Measurements from ENCODE around the gene CEP41.

Gene CEP41

GRCh38 chr7:130440527-130441365, at the start of gene CEP41:
Gene CEP41, minus strand, starts transcription at chr7:130441016. Its CDS starts 50 bp downstream, at chr7:130440966.
- DNase-seq, result peak; percentile 97

DNA sequence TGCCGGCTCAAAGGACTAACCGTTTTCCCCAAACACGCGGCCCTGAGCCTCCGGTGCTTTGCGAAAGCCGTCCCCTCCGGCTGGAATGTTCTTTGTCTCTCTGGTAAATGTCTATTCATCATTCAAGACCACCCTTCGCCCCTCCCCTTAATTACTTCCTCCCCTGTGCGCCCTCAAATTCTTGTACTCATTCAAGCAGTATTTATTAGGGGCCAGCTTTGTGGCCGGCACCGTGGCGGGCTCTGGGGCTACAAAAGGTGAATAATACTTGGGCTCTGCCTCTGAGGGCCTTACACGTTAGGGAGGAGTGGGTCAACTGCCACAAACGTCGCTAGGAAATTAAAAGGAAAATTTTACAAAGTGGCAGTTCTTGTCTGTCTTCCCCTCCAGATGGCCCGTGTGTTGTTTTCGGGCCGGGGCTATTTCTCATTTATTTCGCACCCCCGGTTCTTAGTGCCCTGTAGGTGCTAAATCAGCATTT, 49.5 kb upstream of the CEP41 start:
- DNase-seq, result no peak

DNA sequence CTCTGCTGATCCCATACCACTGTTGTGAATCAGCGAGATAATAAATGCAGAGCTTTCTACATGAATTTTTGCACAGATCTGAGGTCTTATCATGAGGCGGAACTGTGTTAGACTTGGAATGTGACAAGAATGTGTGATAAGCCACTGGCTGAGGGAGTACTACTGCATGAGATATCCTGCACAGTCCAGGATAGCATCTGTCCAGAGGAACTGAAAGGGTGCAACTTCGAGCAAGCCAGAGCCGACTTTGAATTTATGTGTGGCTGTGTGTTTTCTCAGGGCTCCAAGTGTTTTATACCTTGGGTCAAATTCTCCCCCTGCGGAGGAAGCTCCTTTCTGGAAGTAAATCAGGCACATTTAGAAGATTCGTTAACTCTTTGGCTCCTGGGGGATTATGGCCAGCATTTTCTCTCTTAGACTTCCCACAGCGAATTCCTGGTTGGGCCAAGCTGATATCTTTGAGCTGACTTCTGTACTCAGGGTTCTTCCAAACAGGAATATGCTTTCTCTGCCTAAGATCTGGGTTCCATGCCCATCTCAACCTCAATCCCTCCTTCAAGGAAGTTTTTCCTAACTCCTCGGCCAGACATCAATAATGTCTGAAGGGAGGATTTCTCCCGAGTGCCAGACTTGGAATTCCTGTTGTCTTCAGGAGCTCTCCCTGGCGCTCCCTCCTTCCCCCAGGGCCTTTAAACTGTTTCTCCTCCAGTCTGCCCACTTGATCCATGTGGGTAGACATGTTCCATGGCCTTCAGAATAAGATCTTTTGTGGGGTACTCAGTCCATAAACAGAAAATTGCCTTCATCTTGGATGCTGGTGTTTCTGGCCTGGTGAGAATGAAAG, 48.5 kb upstream of the CEP41 start:
- DNase-seq, result no peak

DNA sequence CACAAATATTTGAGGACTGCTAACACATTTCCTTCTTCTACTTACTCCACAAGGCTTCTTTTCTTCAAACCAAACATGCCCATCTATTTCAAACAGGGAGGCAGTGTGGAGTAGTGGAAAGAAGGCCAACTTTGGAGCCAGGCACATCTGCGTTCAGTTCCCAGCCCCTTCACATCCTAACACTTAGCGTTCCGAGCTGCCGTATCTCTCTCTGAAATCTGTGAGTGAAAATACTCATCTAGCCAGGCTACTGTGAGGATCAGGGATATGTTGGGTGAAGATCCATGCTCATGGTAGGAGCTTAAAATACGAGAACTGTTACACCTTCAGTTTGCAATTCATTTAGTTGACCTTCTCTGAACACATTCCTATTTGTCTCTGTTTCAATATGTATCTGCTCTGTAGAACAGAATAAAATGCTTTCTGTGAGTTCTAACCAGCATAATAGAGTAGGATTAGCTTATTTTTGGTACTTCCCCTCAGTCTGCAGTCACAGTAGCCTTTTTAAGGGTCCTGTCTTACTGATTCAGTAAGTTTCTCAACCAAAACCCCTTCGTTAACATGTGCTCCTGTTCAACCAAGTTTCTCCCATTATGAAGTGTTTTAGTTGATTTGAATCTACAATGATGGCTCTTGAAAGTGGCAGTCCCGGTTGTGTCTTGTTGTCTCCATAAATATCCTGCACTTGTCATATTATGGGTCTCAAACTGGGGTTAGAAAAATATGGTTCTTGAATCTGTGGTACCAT, 47.8 kb upstream of the CEP41 start:
- DNase-seq, result no peak

- no peak for DNase-seq
Observed at GRCh38 chr7:130486954-130487436, 46.2 kb upstream of the CEP41 start.

- peak; percentile 86 for DNase-seq
Observed at GRCh38 chr7:130486114-130486953, 45.5 kb upstream of the CEP41 start.

- no peak for DNase-seq
Observed at GRCh38 chr7:130485734-130486113, 44.9 kb upstream of the CEP41 start.

GRCh38 chr7:130483031-130483430, 42.2 kb upstream of the CEP41 start:
- no peak for DNase-seq

- DNase-seq, result no peak
Observed at GRCh38 chr7:130481898-130482297, 41.1 kb upstream of the CEP41 start.

DNA sequence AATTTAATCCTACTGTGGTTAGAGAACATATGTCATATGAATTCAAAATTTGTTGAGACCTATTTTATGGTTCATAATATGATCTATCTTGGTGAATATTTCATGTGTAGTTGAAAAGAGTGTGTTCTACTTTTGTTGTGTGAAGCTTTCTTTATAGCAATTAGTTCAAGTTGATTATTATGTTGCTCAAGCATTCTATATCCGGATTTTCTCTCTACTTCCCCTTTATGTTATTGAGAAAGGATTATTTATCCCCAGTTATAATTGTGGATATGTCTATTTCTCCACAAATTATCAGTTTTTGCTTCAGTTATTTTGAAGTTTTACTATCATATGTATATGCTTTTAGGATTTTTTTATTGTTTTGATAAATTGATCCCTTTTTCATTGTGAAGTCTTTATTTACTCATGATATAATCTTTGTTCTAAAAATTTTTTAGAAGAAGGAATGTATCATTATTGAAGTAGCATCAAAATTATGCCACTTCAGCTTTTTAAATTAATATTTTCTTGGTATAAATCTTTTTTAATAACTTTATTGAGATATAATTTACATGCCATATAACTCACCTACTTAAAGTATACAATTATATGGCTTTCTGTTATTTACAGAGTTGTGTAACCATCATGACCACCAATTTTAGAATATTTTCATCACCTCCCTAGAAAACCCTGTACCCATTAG, 39.0 kb upstream of the CEP41 start:
- DNase-seq, result no peak

GRCh38 chr7:130478991-130479390, 38.2 kb upstream of the CEP41 start:
- no peak for DNase-seq

DNA sequence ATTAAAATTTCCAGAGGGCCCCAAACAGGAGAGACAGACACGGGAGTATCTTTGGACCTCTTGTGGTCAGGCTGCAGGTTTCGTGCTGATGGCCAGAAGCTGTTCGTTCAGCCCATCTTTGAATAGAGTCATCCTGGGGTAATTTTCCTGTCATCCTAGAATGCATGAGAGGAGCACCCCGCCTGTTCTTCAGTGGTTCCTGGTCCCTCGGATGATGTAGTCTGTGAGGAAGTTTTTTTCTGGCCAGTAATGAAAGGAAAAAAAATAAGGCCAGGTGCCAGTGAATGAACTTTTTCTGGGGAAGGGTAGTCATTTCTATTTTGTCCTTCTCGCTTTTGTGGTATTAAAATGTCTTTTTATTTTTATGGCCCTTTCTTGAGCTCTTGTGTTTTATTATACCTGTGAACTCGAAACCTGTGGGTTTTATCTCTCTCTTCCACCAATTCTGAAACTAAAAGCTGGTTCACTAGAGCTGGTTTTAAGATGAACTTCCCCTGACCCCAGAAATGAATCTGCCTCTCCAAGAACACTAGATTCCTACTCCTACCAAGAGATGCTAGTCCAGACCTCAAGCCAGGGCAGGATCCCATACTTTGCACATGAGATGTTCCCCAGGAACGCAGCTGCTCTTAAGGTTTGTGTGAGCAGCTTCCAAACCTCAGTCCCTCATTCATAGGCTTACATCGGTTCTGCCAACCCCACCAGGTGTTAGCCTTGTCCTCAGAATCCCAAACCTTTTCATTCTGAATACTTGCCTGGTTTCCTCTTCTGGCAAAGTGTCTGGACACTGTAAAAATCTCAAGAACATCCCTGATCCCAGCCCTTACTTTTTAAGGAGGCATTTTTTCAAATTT, 35.7 kb upstream of the CEP41 start:
- no peak for DNase-seq

DNA sequence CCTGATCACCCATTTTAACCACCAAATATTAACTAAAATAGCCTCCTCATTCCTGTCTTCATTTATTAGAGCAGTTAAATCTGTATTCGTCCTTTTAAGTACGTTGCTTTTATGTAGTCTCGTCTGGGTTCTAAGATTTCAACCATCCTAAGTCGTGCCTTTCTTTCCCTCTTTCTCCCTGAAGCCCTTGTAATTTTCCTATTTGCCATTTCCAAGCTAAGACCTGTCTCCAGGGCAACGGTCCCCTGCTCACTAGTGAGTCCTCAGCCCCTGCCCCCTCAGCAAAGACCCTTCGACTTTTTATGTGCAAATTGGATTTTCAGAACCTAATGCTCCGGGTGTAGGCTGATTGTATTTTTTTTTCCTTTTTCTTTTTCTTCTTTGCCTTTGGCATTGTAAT, 35.0 kb upstream of the CEP41 start:
- DNase-seq, result no peak

GRCh38 chr7:130473876-130474275, 33.1 kb upstream of the CEP41 start:
- no peak for DNase-seq

- no peak for DNase-seq
Observed at GRCh38 chr7:130473289-130473688, 32.5 kb upstream of the CEP41 start.

- DNase-seq, result no peak
Observed at GRCh38 chr7:130471974-130472373, 31.2 kb upstream of the CEP41 start.

DNA sequence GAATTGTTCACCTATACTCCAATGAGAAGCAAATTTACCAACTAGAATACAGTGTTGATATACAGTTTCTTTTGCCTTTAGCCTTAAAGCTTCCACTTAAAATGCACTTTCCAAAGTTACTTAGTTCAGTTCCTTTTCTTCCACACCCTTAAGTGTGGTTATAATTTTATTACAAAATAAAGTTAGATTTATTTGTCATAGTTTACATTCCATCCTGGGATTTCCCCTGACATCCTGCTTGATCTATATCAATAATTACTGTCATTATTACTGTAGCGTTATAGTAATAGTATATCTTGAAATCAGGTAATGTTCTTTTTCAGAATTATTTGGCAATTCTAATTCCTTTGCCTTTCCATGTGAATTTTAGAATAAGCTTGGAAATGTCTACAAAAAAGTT, 27.8 kb upstream of the CEP41 start:
- no peak for DNase-seq

DNA sequence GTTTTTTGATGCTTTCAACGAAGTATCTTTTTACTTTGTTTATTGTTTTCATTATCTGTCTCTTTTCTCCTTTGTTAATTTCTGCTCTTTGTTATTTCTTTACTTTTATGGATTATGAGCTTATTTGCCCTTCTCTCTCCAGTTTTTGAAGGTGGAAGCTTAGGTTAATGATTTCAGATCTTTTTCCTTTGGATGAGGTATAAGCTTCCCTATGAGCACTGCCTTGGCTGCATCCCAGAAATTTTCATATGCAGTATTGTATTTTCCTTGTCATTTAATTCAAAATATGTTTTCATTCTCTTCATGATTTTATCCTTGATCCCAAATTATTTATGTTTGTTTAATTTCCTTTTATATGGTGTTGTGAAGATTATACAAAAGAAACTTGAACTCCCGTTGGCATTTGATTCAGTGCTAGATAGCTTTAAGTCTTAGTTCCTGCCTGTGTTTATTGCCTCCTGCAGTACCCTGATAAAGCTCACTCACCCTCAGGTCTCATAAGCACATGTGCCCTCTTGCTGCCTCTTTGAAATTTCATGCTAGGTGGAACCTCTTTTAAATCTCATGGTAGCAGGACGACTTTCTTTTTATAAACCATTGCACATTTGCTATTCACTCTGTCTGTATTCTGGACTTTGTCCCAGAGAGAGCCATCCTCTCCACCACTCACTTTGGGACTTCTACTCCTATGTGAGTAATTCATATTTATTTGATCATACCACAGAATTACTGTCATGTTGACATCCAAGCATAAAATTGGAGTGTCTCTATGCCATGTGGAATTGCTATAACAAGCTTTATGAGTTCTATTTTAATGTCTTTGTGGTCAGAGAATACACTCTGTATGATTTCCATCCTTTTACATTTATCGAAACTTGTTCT, 23.0 kb upstream of the CEP41 start:
- no peak for DNase-seq

DNA sequence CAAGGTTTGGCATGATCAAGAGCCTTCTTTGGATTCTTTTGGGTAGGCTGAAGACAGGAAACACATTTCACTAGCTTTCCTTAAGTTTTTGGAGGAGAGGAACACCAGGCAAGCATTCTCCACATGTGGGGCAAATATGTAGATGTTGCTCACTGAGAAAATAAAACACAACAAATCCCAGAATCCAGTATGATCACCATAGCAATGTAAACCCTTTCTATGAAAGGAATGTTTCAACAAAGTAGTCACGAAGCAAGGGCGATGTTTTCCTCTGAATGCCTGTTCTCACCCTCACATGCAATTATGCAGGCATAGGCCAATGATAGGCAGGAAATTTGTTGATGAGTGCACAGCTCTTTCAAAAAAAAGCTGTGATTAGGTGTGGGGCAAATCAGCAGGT, 20.5 kb upstream of the CEP41 start:
- no peak for DNase-seq

Measured in DMS153 (cell line).